GM18873 (cell line): Measurements from ENCODE around the gene MED20.

Experiments used
- ATAC-seq: cut with Tn5 transposase; IDR thresholded peaks from one replicate; pipeline ENCODE4 v1.9.1; 2021; ENCODE audit warnings: mild to moderate bottlenecking, moderate library complexity, moderate number of reproducible peaks; ENCODE audit not compliant: unreplicated experiment, low FRiP score

Gene MED20

GRCh38 chr6:41941280-41942066, 20.5 kb upstream of the MED20 start, which contains the start of gene CCND3:
CCND3 (minus strand) TSS chr6:41941808; CDS start chr6:41941649, 159 bp downstream.
- peak; percentile 53 for ATAC-seq

DNA sequence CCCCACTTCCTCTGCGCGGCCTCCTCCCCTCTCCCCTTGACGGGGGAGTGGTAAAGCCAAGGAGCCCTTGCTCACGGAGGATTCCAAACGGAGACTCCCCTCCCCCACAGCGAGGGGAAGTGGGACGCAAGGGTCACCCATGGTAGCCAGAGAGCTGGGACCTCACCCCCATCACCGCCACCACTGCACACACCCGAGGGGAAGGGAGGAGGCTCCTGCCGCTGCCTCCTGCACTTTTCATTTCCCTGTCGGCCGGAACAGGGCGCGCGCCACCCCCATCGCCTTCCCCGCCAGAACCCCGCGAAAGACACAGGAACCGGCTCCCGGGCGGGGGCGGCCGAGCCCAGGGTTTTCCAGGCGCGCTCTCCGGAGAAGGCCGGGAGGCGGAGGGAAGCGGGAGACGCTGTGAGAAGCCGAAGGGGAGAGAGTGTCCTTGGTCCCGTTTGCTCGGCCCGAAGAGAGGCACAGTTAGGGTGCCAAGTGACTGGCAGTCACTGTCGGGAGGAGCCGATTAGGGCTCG, 19.9 kb upstream of the MED20 start:
- peak; percentile 4 for ATAC-seq

GRCh38 chr6:41939848-41940758, 19.2 kb upstream of the MED20 start:
- no peak for ATAC-seq

DNA sequence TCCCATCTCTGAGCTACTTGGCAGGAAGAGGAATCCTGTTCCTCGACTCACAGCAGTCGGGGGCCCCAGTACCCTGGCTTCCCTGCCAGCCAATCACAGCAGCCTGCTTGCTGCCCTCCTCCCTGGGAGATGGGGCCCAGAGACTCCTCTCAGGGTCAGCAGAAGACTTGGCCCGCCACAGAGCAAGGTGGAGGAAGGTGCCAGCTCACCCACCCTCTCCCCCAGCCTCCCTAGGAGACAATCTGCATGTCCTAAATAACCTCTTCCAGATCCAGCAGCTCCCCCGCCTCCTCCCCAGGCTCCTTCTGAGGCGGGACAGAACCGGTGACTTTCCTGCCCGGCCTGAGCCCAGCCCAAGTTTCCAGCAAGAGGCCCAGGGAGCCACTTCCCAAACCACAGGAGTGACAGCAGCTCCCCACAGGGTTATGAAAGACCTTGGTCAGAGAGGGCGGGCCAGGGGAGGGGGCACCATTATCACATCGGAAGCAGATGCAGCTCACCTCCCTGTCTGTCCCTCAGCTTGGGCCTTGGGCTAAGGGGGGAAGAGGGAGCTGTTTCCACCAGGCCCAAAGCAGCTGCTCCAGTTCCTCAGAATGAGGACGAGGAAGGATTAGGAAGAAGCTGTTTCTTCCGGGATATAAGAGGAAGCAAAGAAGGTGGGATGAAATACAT, 18.4 kb upstream of the MED20 start:
- no peak for ATAC-seq

DNA sequence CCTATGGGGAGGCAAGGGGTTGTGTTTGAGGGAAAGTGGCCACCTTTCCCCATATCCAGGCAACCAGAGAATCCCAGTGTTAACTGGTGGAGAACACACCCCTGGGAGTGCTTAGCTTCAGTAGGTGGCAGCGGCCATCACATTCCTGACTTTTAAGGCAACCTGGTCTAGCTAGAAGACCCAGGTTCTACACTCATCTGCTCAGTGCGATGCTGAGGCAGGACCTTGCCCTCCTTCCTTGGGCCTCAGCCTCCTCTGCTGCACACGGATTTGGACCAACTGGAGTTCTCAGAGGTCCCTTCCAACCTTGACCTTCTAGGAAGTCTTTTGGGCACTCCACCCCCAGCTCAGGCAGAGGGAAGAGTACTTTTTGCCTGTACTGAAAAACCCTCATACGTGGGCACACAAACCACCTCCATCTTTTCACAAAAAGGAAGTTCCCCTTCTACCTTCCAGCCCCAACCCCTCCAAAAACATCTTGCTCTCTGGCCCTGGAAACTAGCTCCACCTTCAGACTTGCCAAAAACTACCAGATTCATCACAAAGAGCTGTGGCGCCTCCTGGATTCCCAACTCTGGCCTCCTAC, 17.7 kb upstream of the MED20 start:
- no peak for ATAC-seq

GRCh38 chr6:41937861-41938574, 17.1 kb upstream of the MED20 start:
- ATAC-seq: no peak

DNA sequence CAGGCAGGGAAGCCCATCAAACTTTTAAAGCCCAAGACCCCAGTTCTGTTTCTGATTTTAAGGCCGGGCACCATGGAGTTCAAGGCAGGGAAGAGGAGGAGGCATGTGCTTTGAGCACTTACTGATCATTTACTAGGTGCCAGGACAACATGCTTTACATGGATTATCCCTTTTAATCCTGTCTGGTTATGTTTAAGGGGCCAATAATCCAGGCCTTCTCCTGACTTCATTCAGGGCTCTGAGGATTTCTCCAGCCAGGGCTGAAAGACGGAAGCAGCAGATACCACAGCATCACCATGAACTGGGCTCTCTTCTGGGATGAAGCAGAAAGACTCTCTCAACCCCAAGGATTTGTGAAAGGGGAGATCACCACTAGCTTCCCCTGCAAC, 16.5 kb upstream of the MED20 start:
- no peak for ATAC-seq

DNA sequence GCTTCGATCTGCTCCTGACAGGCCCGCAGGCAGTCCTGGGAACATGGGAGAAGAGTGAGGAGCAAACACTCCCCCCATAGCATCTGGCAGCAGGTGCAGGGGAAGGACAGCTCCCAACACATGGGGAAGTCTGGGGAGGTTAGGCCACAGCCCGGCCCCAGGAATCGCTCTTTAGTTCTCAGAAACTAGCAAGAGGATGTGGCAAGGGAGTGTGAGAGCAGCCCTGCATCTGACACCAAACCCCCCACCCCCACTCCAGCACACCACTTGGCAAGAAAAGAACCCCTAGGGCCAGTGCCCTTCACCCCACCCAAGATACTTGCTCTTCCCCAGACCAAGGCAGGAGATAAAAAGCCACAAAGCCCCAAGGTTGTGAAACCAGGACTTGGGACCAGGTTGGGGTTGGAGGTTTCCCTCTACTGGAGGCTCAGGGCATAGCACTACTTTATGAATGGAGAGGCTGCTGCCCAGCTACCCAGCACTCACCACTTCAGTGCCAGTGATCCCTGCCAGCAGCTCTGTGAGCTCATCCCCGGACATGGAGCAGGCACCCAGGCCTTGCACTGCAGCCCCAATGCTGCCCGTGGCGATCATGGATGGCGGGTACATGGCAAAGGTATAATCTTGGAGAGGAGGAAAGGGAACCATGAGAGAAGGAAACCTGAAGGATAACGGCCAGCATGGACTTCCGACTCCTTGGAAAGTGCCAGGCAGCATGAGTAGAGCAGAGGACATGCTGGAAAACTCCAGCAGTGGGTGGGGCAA, 15.3 kb upstream of the MED20 start:
- no peak for ATAC-seq

GRCh38 chr6:41935685-41936072, 14.7 kb upstream of the MED20 start:
- ATAC-seq: no peak

DNA sequence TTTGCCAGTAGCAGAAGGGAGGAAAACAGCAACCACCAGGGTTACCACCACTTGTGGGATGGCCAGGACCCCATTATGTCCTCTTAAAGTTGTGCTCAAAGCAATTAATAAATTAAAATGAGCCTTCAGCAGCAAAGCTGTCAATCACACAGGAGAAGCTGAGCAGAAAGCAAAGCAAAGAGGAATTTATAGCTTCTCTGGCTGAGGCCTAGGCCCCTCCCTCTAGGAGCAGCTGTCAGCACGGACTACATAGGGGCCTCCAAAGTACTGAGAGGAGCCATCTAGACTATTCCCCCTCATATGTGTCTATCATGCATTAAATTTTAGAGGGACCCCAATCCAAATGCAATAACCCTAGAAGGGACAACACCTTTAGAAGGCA, 14.2 kb upstream of the MED20 start:
- ATAC-seq: no peak

DNA sequence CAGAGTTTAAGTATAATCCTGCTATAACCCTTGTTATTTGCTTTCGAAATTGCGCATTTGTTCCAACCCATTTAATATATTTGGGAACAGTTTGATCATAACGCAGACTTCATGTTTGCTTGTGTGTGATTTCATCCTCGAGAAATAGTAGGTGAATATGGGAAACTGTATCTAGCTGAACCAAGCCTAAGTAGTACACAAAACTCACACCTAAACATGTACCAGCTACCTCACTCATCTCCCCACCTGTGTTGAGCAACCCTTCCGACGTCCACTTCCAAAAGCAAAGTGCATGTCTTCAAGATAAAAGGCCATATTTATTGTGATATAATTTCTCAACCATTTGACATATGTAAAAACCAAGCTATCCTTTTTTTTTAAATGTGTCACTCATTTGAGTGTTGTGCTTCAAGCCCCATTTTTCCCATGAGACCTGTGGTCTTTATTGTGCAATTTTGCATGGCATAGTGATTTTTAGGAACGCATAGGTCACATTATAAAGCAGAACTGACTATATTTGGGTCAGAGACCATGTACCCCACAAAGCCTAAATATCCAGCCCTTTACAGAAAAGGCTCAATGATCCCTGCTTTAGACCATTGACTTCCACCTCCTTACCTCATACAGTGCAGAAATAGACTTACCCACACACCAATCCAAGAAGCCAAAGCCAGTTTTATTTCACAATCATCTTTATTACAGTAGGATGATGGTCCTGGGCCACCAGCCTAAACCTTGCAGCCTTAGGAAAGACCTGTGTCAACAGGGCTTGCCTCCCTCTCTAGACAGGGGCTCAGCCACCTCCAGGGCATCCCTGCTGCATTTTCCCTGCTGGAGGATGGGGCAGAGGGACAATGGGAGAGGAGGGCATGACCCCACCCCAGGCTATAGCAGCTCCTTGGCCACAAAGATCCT, 13.6 kb upstream of the MED20 start:
- ATAC-seq: no peak

- no peak for ATAC-seq
Measured at GRCh38 chr6:41932378-41932777, 11.4 kb upstream of the MED20 start.

DNA sequence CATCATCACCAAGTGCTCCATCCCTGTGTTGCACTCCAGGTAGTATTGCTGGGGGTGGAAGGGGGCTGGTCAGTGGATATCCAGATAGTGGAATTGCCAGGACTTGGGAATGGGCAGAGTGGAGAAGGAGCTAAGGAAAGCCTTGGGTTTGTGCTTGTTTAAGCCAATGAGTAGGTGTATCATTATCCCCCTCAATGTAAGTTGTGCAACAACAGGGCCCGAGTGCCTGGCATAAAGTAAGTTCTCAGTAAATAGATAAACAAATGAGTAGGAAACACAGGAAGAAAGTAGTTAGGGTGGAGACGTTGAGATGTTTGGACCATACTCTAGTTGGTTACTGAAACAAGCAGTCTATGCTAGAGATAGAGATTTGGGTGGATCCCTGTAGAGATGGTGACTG, 10.9 kb upstream of the MED20 start:
- no peak for ATAC-seq

GRCh38 chr6:41929924-41930323, 9.0 kb upstream of the MED20 start:
- no peak for ATAC-seq

DNA sequence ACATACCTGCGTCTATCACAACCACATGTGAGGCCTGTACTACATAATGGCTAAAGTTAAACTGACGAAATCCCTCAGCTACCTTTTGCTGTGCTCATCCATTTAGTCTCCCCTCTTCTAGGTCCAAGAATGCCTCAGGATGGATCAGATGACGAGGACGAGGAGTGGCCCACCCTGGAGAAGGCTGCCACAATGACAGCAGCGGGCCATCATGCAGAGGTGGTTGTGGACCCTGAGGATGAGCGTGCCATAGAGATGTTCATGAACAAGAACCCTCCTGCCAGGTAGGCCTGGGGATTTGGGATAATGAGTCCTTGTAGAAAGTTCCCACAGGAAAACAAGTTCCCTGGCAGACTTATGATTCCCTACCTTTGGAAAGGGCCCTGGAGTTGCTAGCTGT, 6.3 kb upstream of the MED20 start:
- no peak for ATAC-seq

GRCh38 chr6:41922154-41922553, 1.2 kb upstream of the MED20 start:
- no peak for ATAC-seq

DNA sequence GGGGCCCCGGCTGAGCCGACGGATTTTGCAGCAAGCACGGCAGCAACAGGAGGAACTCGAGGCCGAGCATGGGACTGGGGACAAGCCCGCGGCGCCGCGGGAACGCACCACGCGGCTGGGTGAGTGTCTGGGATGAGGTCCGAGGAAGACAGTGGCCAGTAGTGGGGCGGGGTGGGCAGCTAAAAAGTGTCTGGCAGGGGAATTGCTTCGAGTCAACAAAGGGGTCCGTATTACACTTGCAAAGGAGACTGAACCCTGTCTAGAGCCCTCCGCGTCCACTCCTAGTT, 716 bp upstream of the MED20 start:
- ATAC-seq: no peak

GRCh38 chr6:41917528-41917927, 3.4 kb downstream of the MED20 start:
- no peak for ATAC-seq
